ENCODE results near the gene RAB7A. TPM values are rescaled to one million over a fixed set of nuclear protein-coding genes. Genes with fewer than 3 reads are reported as not detected.

Gene RAB7A
- total and polyA plus RNA-seq, 4 donors: 127 to 271 (median 209) TPM

GRCh38 chr3:128681369-128681829 is 44.6 kb upstream of the RAB7A start:
- no peaks in the 10 kb centered on the region for H3K9me3 ChIP-seq (ENCODE audit: control insufficient read depth in 4 of 4, insufficient read depth in 3 of 4, low read length in 3 of 4)
- TF ChIP-seq, protein P1, sequence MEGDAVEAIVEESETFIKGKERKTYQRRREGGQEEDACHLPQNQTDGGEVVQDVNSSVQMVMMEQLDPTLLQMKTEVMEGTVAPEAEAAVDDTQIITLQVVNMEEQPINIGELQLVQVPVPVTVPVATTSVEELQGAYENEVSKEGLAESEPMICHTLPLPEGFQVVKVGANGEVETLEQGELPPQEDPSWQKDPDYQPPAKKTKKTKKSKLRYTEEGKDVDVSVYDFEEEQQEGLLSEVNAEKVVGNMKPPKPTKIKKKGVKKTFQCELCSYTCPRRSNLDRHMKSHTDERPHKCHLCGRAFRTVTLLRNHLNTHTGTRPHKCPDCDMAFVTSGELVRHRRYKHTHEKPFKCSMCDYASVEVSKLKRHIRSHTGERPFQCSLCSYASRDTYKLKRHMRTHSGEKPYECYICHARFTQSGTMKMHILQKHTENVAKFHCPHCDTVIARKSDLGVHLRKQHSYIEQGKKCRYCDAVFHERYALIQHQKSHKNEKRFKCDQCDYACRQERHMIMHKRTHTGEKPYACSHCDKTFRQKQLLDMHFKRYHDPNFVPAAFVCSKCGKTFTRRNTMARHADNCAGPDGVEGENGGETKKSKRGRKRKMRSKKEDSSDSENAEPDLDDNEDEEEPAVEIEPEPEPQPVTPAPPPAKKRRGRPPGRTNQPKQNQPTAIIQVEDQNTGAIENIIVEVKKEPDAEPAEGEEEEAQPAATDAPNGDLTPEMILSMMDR (IDR thresholded peaks at IDR 0.05; ENCODE audit: control extremely low read depth, extremely low read depth): no peak
- peak overlapping the region; percentile 46 for H3K4me3 ChIP-seq
- H3K27me3 ChIP-seq (ENCODE audit: control insufficient read depth in 3 of 3, insufficient read depth in 3 of 3, low read length in 2 of 3): no peaks in the 10 kb centered on the region
- peaks cover 0 to 8% (median 0%) of the 10 kb centered on the region in 5 donors for H3K4me1 ChIP-seq (ENCODE audit: control insufficient read depth in 5 of 5, insufficient read depth in 5 of 5, low read length in 5 of 5)
- no peaks in the 10 kb centered on the region for H3K36me3 ChIP-seq (ENCODE audit: control insufficient read depth in 4 of 4, insufficient read depth in 4 of 4, low read length in 4 of 4)
- 37 to 40% methylated on average over 9 of the region's 9 CpGs for WGBS, 2 donors
- no peak for ATAC-seq (ENCODE audit: insufficient read depth, low FRiP score)
- H3K9ac ChIP-seq (ENCODE audit: insufficient read depth in 1 of 2, low read length in 2 of 2): peak overlapping the region; percentile 89 to 100
- DNase-seq: no peak
- peak overlapping the region; percentile 92 to 97 for H3K27ac ChIP-seq (ENCODE audit: low read depth in 1 of 2, low read length in 1 of 2)

GRCh38 chr3:128683957-128684356 is 42.0 kb upstream of the RAB7A start:
- no peaks in the 10 kb centered on the region for H3K27me3 ChIP-seq (ENCODE audit: control insufficient read depth in 3 of 3, insufficient read depth in 3 of 3, low read length in 2 of 3)
- H3K4me1 ChIP-seq (ENCODE audit: control insufficient read depth in 5 of 5, insufficient read depth in 5 of 5, low read length in 5 of 5): peaks cover 0 to 8% (median 0%) of the 10 kb centered on the region in 5 donors
- no peak overlapping the region for H3K4me3 ChIP-seq
- H3K27ac ChIP-seq (ENCODE audit: low read depth in 1 of 2, low read length in 1 of 2): no peak overlapping the region
- H3K36me3 ChIP-seq (ENCODE audit: control insufficient read depth in 4 of 4, insufficient read depth in 4 of 4, low read length in 4 of 4): no peaks in the 10 kb centered on the region
- 24 to 64% methylated on average over 3 of the region's 3 CpGs for WGBS, 2 donors
- TF ChIP-seq, protein P1 (IDR thresholded peaks at IDR 0.05; ENCODE audit: control extremely low read depth, extremely low read depth): no peak
- DNase-seq: no peak
- no peaks in the 10 kb centered on the region for H3K9me3 ChIP-seq (ENCODE audit: control insufficient read depth in 4 of 4, insufficient read depth in 3 of 4, low read length in 3 of 4)
- ATAC-seq (ENCODE audit: insufficient read depth, low FRiP score): no peak
- no peak overlapping the region for H3K9ac ChIP-seq (ENCODE audit: insufficient read depth in 1 of 2, low read length in 2 of 2)

DNA sequence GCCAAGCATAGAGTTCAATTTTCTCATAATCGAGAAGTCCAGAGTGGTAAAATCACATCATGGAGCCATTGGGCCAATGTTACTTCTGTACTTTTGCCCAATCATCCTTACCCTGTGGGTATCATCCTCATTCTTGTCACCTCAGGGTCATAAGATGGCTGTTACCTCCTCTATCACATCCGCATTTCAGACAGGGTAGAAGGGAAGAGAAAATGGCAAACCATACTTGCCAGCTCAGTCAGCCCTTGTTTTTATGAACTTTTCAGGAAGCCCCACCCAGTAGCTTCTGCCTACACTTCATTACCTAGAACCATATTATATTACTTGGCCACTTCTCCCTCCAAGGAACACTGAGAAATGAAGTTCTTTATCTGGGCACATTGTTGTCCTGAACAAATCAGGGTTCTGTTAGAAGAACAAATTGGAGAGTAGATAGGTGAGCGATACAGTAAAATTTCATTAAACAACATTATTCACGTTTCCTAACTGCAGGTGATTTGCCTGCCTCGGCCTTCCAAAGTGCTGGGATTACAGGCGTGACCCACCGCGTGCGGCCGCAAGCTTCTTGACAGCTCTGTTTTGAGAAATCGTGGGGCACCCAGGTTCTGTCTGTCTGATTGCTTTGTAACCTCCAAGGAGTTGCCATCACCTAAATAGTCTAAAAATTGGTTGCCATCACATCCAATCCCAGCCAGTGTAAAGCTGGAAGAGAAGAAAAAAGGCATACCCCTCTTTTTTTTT is 40.8 kb upstream of the RAB7A start:
- no peak overlapping the region for H3K4me3 ChIP-seq
- no peaks in the 10 kb centered on the region for H3K9me3 ChIP-seq (ENCODE audit: control insufficient read depth in 4 of 4, insufficient read depth in 3 of 4, low read length in 3 of 4)
- no peak for DNase-seq
- peaks cover 0 to 8% (median 0%) of the 10 kb centered on the region in 5 donors for H3K4me1 ChIP-seq (ENCODE audit: control insufficient read depth in 5 of 5, insufficient read depth in 5 of 5, low read length in 5 of 5)
- H3K9ac ChIP-seq (ENCODE audit: insufficient read depth in 1 of 2, low read length in 2 of 2): no peak overlapping the region
- no peaks in the 10 kb centered on the region for H3K27me3 ChIP-seq (ENCODE audit: control insufficient read depth in 3 of 3, insufficient read depth in 3 of 3, low read length in 2 of 3)
- 91 to 93% methylated on average over 11 of the region's 11 CpGs for WGBS, 2 donors
- H3K27ac ChIP-seq (ENCODE audit: low read depth in 1 of 2, low read length in 1 of 2): no peak overlapping the region
- TF ChIP-seq, protein P1 (IDR thresholded peaks at IDR 0.05; ENCODE audit: control extremely low read depth, extremely low read depth): no peak
- no peak for ATAC-seq (ENCODE audit: insufficient read depth, low FRiP score)
- H3K36me3 ChIP-seq (ENCODE audit: control insufficient read depth in 4 of 4, insufficient read depth in 4 of 4, low read length in 4 of 4): no peaks in the 10 kb centered on the region
